GM12874 (cell line): ENCODE measurements around the gene HSPA1L.

Experiments
- CTCF ChIP-seq: IDR thresholded peaks from 2 replicates; pipeline ENCODE4 v1.5.1; 2011; ENCODE audit warnings: low read depth, mild to moderate bottlenecking, control low read depth, low read length, moderate library complexity; ENCODE audit not compliant: insufficient read depth

HSPA1L gene

DNA sequence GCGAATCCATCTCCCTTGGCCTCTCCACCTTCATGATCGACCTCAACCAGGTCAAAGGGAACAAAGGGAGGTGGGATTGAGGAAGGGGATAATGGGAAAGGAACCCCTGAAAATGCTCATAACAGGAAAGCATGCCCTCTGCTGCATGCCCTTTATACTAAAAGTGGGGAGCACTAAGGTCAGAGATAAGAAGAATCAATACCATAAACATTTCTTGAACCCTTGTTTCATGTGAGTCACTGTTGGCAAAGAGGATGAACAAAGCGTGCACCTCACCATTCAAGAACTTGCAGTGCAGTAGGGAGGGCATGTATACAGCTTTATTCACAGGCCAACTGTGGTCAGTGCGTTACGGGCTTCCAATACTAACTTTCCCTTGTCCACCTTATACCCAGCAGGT is 54.3 kb downstream of the HSPA1L start:
- no peak for TF ChIP-seq CTCF
